WI38 (cell line): ENCODE data around the gene SH3RF3.

Experiments used
- H3K4me3 ChIP-seq: 2 replicates; pipeline ENCODE4 v1.5.1; 2011; ENCODE audit warnings: low read depth, mild to moderate bottlenecking, control low read depth, low read length
- CTCF ChIP-seq: IDR thresholded peaks from 2 replicates; pipeline ENCODE4 v1.5.1; 2012; ENCODE audit warnings: low read depth, mild to moderate bottlenecking, control low read depth, low read length

The SH3RF3 gene

GRCh38 chr2:109450574-109451273, 321.7 kb downstream of the SH3RF3 start:
- no peak for TF ChIP-seq CTCF
- no peak overlapping the region for H3K4me3 ChIP-seq

GRCh38 chr2:109451671-109452070, 322.7 kb downstream of the SH3RF3 start:
- no peak overlapping the region for H3K4me3 ChIP-seq
- no peak for TF ChIP-seq CTCF

GRCh38 chr2:109452318-109453305, 323.6 kb downstream of the SH3RF3 start:
- no peak for TF ChIP-seq CTCF
- H3K4me3 ChIP-seq: no peak overlapping the region

GRCh38 chr2:109453371-109453995, 324.5 kb downstream of the SH3RF3 start:
- no peak overlapping the region for H3K4me3 ChIP-seq
- TF ChIP-seq CTCF: no peak

GRCh38 chr2:109454304-109454703, 325.3 kb downstream of the SH3RF3 start:
- H3K4me3 ChIP-seq: no peak overlapping the region
- no peak for TF ChIP-seq CTCF

- no peak overlapping the region for H3K4me3 ChIP-seq
- TF ChIP-seq CTCF: no peak
These were observed 325.9 kb downstream of the SH3RF3 start for GRCh38 chr2:109454765-109455394.
